Esophagus muscularis mucosa (tissue), 3 donors: Measurements from ENCODE around the gene LRP6.

Experiments used
- CTCF ChIP-seq, 3 experiments: fragments of 200-600 bp in 2 of 3; fragments of 450-650 bp in 1 of 3; sonication (generic) in 2 of 3; IDR thresholded peaks; one replicate each; pipeline ENCODE4 v1.5.1; 2017 to 2019; ENCODE audit warnings: antibody characterized with exemption in 3 of 3, mild to moderate bottlenecking in 2 of 3, moderate library complexity in 1 of 3
- POLR2A ChIP-seq: fragments of 450-650 bp; IDR thresholded peaks from one replicate; pipeline ENCODE4 v1.6.1; 2017; ENCODE audit warnings: antibody characterized with exemption, moderate library complexity, mild to moderate bottlenecking, low read depth

GRCh38 chr12:12116677-12117076 is 150.2 kb downstream of the LRP6 start:
- TF ChIP-seq CTCF (IDR thresholded peaks at IDR 0.05) = no peak
- TF ChIP-seq POLR2A = no peak
